Measurements from ENCODE around the gene VKORC1L1. TPM values are rescaled to one million over a fixed set of nuclear protein-coding genes. Genes with fewer than 3 reads are reported as not detected.
"Not testable (repeated sequence)": the region's sequence is repeated elsewhere in the genome, so short reads cannot be mapped to it uniquely, and the experiment has no call there.

VKORC1L1 gene
- polyA plus RNA-seq, 5 donors = 32.9 to 46.8 (median 37.7) TPM

DNA sequence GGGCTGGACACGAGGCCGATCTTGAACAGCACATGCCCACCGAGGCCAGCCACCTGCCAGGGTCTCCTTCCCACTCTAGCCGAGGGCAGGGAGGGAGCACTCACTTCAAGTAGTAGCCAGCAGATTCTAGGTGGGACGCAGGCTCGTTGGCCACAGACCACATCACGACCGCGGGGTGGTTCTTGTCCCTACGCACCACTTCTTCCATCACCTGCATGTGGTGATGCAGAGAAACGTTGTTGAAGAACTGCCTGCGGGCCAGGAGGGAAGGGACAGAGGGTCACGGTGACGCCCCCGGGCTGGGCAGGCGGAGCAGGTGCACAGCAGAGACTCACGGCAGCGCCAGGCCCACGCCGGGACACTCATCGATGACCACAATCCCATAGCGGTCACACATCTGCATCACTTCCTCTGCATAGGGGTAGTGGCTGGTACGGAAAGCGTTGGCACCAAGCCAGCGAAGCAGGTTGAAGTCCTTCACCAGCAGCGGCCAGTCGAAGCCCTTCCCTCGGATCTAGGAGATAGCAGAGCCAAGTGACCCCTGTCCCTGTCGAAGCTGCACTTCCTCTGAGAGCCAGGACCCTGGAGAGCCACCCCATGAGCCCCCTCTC lies 101.4 kb downstream of the VKORC1L1 start:
- no peak for DNase-seq

DNA sequence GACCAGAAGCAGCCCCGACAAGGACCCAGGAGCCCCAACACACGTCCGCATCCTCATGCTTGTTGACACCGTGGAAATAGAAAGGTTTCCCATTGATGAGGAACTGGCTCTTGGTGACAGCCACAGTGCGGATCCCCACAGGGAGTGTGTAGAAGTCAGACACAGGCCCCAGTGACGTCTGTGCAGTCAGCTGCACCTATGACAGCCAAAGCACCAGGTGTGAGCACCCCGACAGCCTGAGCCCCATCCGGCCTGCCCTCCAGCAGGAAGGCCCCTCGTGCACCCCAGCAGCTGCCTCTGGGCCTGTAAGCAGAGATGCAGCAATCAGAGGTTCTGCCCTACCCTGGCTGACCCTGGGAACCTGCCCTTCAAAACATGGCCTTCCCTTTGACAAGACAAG lies 102.0 kb downstream of the VKORC1L1 start:
- DNase-seq = no peak

DNA sequence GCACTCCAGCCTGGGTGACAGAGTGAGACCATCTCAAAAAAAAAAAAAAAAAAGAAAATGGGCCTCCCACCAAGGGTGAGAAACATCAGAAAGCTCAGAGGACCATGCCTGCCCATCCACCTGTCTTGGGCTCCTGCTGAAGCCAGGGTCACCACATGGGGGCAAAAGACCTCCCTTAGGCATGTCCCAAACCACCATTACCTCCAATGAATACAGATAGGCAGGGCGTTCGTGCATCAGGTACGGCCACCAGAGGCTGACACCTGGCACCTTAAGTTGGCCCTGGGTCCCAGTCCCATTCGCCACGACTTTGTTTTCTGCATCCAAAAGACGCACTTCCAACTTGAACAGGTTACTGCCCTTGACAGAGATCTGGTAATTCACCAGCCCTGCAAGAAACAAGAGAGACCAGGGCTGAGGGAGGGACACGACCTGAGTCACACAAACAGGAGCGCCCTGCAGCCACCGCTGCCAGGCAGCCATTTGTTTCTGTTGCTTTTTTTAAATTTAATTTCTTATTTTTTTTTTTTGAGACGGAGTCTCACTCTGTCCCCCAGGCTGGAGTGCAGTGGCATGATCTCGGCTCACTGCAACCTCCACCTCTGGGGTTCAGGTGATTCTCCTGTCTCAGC lies 103.1 kb downstream of the VKORC1L1 start:
- no peak for DNase-seq

DNA sequence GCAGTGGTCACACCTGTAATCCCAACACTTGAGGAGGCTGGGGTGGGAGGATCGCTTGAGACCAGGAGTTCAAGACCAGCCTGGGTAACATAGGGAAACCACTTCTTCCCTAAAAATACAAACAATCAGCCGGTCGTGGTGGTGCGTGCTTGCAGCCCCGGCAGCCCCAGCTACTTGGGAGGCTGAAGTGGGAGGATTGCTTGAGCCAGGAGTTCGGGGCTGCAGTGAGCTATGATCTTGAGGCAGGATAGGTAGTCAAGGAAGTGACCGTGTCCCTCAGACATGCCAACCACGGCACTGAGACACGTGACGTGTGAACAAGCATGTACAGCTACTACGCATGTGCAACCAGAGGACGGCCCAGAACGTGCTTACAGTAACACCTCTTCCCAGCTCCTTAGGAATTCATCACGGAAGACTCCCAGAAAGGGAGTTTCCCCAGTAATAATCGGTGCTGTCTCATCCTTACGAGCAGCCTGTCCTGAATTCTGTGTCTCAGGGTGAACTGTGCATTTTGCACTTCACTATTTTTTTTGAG lies 103.9 kb downstream of the VKORC1L1 start:
- no peak for DNase-seq

DNA sequence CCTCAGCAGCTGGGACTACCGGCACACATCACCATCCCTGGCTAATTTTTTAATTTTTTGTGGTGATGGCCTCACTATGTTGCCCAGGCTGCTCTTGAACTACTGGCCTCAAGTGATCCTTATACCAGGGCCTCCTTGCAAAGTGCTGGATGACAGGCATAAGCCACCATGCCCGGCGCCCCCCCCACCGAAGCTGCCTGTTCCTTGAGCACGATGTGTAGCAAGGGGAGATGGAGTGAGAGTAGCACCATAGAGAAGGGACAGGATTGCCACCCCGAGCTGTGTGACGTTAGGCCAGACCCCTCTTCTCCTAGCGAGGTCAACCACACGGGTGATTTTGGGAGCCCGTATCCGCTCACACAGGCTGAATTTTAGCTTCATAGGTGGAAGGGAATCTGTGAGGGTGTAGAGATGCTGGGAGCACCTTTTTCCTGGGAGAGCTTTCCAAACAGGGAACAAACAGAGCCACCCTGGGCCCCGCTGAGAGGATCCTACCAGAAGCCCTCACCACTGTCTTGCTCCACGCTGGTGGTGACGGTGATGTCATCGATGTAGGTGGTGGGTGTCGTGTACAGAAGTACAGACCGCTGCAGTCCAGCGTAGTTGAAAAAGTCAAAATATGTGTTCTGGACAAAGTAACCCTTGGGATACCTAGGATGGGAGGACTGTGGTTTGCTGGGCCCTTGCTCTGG lies 106.2 kb downstream of the VKORC1L1 start:
- DNase-seq = no peak

- DNase-seq = no peak
Observed at GRCh38 chr7:65979583-65980477, 107.0 kb downstream of the VKORC1L1 start.

DNA sequence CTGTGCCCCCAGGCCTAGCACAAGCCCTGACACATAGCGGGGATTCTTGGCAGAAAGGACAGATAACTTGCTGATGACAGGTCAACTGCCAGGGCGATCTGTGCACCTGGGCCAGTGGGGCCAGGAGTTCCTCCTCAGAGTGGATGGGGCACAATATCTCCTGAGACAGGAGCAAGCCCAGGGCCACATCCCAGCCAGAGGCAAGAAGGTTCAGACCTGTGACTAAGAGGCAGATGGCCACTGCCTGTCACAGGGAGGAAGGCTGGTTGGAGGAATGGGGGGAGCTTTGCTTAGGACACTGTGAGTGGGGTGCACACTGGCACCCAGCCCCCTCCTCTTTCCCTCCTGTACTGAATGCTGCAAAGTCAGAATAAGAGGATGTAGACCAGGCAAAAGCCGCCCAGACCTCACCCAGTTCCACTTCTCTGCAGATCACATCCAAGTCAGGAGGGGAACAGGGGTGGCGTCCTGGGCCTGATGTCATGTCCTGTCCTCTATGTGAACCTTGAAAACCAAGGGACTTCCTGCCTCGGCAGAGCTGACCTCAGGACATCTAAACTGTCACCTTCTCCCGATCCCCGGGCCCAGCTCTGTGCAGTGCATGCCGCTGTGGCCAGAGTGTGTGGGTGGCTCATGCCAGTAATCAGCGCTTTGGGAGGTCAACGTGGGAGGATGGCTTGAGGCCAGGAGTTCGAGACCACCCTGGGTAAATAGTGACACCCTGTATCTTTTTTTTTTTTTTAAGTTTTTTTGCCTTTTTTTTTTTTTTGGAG lies 107.8 kb downstream of the VKORC1L1 start:
- DNase-seq = peak in 1 of 2 donors; percentile 23

DNA sequence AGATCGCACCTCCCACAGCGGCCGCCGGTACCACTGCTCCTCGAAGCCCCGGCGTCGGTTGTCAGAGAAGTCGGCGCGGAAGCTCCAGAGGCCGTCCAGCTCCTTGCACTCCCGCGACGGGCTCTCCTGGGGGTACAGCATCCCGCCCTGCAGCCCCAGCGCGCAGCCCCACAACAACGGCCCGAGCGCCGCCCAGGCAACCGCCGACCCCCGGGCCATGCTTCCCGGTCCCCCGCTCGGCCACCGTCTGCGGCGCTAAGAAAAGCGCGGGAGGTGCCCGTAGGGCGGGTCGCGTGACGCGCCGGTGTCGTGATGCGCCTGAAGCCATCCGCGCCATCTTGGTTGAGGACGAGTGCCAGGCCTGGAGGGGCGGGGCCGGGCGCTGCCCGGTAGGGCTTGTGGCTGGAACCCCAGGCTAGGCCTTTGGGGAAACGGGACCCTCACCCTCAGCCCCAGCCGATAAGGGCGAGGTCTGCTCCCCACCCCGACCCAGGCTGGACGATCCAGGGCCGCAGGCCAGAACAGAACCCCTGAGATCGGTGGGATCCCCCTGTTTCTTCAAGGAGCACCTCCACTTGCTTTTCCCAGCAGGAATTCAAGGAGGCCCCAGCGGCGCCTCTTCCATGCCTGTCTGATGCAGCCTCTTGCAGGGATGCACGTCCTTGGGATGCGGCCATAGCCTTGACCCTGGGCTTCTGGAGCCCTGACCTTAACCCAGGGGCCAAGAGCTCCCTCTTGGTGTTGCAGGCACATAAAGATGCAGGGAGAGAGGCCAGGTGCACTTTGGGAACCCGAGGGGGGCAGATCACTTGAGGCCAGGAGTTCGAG lies 109.3 kb downstream of the VKORC1L1 start, which contains the start of gene GUSB:
Gene GUSB, minus strand, starts transcription at position 249 of the 828 bp plus-strand sequence. Its CDS starts 30 bp downstream, at position 219.
- DNase-seq = peak; percentile 89 to 92

- peak in 1 of 2 donors; percentile 20 for DNase-seq
Observed at GRCh38 chr7:65983965-65984658, 111.2 kb downstream of the VKORC1L1 start.

DNA sequence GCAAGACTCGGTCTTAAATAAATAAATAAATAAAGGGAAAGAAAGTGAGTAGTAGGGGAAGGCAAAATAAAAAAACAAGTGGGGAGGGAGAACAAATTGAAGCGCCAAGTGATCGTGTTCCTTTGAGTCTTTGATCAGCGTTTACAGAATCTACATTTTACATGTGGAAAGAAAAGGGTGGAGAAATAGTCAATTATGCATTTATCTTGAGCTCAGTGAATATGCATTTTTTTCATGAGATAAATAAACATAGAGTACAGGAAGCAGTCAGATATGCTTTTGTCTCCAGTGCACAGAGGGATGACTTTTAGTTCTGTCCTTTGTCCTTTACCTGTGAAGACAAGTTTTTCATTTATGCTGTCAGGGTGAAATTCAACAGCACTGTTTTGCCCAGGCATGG lies 115.2 kb downstream of the VKORC1L1 start:
- no peak for DNase-seq

DNA sequence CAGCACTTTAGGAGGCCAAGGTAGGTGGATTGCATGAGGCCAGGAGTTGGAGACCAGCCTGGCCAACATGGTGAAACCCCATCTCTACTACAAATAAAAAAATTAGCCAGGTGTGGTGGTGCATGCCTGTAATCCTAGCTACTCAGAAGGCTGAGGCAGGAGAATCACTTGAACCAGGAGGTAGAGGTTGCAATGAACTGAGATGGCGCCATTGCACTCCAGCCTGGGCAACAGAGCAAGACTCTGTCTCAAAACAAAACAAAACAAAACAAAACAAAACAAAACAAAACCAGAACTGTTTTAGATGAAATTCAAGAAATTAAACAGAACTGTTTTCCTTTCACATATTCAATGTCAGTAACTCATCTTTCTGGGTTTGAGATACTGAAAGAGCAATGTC lies 115.6 kb downstream of the VKORC1L1 start:
- not testable (repeated sequence) for DNase-seq

DNA sequence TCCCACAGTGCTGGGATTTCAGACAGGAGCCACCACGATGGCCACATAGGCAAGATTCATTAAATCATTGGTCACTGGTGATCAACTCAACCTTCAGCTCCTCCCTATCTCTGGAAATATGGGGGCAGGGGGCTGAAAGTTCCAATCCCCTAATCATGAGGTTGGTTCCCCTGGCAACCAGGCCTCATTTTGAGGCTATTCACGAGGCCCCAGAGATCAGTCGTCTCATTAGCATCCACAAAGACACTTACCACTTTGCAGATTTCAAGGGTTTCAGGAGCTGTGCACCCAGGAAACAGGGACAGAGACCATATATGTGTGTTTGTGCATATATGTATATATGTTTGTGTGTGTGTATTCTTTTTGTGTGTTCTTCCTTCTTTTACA lies 116.8 kb downstream of the VKORC1L1 start:
- DNase-seq = no peak

DNA sequence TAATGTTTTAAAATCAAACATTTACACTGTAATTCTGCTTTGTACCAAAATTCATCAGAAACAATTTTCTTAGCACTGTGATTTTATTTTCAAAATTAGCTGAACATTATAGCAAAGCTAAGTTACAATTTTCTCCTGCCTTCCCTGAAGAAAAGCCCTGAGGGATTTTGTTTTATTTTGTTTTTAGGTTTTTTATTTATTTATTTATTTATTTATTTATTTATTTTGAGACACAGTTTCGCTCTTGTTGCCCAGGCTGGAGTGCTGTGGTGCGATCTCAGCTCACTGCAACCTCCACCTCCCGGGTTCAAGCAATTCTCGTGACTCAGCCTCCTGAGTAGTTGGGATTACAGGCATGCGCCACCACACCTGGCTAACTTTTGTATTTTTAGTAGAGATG lies 119.0 kb downstream of the VKORC1L1 start:
- DNase-seq = not testable (repeated sequence)

DNA sequence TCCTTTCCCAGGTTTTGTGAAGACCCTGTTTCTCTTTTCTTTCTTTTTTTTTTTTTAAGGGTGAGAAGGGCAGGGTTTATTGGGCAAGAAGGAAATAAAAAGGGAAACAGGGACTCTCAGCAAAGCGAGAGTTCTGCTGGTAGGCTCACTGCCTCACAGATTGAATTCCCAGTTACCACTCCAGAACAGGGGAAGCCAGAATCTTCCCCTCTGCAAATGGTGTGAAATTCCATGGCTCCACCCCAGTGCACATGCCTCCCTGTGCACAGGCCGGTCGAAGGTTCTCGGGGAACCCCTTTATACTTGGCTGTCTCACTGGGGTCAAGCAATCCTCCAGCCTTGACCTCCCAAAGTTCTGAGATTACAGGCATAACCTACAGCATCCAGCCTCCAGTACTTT lies 119.7 kb downstream of the VKORC1L1 start:
- DNase-seq = no peak

GRCh38 chr7:65994984-65995383 lies 122.1 kb downstream of the VKORC1L1 start:
- not testable (repeated sequence) for DNase-seq

DNA sequence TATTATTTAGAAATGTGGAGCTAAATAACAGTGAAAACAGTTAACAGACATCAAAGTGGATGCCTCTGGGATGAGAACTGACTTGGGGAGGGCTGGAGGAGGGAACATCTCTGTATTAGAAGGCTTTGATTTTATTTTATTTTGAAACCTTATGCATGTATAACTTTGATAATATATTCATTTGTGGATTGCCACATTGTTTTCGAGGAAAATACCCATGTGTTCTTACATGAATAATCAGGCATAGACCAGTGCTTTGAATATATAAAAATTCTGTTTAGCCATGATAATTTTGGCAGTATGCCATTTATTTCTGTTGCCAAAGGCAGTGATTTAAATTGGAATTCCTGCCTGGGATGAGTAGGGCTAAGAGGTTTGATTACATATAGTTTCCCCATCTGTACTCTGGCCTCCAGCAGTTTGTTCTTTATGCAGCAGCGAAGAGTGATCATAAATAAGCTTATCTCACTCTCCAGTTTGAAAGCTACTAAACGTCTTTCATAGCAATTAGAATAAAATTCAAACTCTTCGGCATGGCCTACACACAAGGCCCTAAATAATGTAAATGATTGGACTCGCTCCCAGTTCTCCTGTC lies 128.0 kb downstream of the VKORC1L1 start:
- DNase-seq = not testable (repeated sequence)

DNA sequence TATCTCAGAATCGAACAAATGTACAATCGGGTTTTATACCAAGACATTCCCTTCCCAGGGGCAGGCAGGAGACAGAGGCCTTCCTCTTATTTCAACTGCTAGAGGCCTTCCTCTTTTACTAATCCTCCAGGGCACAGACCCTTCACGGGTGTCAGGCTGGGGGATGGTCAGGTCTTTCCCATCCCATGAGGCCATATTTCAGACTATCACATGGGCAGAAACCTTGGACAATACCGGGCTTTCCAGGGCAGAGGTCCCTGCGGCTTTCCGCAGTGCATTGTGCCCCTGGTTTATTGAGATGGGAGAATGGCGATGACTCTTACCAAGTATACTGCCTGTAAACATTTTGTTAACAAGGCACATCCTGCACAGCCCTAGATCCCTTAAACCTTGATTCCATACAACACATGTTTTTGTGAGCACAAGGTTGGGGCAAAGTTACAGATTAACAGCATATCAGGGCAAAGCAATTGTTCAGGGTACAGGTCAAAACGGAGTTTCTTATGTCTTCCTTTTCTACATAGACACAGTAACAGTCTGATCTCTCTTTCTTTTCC lies 132.3 kb downstream of the VKORC1L1 start:
- not testable (repeated sequence) for DNase-seq

GRCh38 chr7:66007232-66007631 lies 134.4 kb downstream of the VKORC1L1 start:
- DNase-seq = no peak

All from right lung (tissue), 5 donors.